HG03039 (cell line): ENCODE results near the gene ZDHHC12.

Experiments
- ATAC-seq: cut with Tn5 transposase; IDR thresholded peaks from one replicate; pipeline ENCODE4 v1.9.1; 2021; ENCODE audit warnings: mild to moderate bottlenecking, moderate library complexity; ENCODE audit not compliant: unreplicated experiment

ZDHHC12 gene

DNA sequence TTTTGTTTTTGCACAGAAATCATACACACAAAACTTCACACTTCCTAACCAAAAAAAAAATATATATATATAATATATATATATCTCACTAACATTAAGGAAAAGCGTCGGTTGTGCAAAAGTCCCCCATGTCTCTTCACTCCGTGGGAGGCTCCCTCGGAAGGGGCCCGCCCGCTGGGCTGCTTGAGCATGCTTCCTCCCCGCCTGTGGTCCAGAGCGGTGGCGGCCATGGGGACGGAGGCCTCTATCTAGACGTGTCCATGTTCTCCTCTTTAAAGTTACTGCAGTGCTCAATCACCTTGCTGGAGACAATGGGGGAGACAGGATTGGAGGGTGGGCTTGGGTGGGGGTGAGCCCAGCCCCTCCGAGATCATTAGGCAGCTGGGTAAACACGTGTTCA, 7.2 kb upstream of the ZDHHC12 start:
- ATAC-seq: no peak

DNA sequence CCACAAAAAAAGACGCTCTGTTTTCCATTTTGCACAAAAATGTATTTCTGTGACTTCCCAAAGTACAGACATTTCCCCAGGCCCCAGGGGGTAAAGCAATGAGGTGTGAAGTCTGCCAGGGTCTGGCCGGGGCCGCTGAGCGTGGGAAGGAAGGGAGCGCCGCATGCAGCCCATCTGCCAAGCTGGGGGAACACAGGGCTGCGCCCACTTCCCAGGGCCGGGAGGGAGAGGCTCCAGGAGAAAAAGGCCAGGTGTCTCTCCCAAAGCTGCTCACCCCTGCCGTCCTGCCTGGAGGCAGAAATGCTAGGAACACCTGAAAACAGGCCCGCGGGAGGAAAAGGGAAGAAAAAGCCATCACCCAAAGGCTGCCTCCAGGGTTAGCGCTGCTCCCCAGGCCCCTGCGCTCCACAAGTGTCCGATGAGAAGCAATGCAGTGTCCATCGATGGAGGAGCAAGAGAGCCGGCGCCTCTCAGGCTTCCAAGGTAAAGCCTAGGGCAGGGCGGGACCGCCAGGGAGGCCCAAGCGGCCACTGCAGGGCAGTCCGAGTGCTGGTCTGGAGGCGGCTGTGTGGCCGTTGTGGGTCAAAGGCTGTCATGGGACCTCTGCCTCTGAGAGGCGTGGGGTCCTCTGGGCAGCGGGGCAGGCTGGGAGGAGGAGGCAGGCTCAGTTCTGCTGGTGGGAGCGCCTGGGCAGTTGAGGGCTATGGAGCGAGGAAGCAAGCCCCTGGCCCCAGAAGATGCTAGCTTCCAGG, 6.0 kb upstream of the ZDHHC12 start:
- ATAC-seq: no peak

DNA sequence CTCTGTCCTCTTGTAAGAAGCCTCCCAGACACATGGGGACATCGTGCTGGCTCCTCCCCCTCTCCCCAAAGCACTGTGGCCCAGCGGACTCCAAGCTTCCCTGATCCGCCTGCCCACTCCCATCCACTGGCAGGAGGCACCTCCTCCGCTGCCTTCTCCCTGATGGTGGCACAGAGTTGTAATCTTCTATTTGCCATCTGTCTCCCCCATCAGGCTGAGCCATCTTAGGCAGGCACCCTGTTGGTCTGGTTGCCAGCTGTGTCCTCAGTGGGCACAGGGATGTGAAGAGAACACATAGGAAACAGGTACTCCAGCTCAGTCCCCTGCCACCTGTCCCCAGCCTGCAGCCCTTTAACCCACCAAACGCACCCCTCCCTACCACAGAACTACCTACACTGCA, 5.4 kb upstream of the ZDHHC12 start:
- ATAC-seq: no peak

DNA sequence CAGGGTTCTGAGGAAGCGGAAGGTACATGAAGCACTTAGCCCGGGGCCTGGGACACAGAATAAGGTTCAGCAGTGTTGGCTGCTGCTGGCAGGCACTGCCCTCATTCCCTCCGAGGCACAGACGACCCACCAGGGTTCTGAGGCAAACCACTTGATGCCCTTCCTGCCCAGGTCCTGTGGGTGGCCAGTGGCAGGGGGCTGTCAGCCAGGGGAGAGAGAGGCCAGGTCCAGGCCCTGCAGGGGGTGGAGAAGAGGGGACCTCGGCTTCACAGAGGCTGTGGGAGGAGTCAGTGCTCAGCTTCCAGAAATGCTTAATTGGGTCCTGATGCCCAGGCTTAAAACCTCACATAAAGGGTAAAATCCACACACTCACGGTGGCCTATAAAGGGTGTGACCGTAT, 4.4 kb upstream of the ZDHHC12 start:
- ATAC-seq: no peak

DNA sequence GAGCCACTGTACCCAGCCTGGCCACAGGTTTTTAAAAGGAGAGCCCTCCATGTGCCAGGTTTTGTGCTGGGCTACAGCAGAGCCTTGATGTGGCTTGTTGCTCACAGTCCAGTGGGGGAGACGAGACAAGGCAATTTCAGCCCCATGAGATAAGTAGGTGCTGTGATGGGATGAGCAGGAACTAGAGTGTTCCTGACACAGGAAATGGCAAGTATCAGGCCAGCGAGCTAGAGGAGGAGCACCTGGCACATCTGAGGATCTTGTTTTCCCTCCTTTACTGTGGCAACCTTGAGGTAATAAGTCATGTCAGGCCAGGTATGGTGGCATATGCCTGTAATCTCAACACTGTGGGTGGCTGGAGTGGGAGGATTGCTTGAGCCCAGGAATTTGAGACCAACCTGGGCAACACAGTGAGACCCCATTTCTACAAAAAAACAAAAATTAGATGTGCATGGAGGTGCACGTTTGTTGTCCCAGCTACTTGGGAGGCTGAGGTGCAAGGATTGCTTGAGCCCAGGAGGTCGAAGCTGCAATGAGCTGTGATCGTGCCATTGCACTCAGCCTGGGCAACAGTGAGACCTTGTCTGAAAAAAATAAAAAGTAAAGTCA, 3.8 kb upstream of the ZDHHC12 start:
- no peak for ATAC-seq

DNA sequence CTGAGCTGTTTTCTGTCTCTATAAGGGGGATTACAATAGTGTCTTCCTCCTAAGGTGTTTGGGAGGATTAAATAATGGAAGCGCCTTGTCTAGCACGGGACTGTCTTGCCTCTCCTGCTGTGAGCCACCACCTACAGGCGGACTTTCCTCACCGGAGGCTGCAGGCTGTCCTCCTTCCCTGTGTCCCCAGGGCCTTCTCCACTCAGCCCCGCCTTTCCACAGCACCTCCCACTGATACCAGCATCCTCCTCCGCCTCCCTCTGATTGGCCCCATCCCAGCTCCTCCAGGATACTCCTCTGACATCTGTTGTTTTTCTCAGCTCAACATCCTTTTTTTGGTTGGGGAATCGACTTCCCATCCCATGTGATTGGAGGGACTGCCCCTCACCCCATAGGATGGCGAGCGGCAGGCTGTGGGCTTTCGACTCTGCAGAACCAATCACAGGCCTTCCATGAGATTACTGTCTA, 851 bp upstream of the ZDHHC12 start:
- ATAC-seq: no peak

DNA sequence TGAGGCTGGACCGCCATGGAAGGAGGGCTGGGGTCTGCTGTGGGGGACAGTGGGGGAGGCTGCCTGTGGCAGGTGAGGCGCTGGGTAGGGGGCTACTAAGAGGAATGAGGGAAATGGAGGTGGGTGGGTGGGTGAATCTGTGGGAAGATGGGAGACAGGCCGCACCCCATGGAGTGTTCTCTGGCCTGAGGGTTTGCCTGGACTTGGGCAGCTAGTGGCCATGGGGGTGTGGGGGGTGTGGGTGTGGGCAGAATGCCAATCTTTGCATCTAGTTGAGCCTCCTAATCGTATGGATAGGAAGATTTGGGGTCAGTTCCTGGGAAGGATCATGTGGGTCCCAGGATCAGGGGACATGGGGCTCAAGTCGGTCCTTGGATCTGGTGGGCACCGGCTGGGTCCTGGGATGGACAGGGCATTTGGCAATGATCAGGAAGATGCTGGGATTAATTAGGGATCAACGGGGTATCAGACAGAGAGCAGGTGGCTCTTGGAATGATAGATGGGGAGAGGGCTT, 518 bp downstream of the ZDHHC12 start:
- no peak for ATAC-seq

DNA sequence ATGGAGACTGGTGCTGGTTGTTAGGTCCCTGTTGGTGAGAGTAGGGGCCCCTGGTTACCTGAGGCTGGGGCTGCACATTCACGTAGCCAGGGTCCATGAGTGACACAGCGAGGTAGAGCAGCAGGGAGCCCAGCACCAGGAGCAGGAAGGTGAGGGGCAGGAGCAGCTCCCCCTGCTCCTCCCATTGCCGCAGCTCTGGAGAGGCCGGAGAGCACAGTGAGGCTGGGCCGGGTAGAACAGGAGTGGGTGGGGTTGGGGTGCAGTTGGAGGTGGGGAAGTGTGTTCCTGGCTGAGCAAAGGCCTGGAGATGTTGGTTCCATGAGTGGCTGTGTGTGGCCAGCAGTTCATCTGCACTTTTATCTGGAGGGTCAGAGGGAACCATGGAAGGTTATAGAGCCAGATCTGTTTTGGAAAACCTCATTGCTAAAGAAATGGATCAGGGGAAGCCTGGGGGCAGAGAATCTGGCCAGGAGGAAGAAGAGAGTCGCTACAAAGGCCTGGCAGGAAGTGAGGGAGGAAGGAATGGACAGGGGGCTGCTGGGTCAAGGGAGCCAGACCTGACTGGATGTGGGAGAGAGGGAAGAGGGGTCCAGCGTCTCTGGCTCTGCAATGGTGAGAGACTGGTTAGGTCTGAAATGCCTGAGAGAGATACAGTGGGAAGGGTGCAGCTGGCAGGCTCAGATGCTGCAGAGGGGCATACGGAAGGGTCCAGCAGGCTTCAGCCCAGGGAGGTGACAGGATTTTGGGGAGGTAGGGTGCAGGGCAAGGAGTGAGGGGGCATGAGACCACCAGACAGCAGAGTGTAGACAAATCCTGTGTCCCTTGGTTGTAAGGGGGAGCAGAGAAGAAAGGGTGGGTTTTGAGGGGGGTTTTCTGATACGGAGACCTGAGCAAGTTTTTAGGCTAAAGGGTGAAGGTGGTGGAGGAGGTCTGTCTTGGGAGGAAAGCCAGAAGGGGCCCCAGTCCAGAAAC, 1.3 kb downstream of the ZDHHC12 start:
- ATAC-seq: no peak

DNA sequence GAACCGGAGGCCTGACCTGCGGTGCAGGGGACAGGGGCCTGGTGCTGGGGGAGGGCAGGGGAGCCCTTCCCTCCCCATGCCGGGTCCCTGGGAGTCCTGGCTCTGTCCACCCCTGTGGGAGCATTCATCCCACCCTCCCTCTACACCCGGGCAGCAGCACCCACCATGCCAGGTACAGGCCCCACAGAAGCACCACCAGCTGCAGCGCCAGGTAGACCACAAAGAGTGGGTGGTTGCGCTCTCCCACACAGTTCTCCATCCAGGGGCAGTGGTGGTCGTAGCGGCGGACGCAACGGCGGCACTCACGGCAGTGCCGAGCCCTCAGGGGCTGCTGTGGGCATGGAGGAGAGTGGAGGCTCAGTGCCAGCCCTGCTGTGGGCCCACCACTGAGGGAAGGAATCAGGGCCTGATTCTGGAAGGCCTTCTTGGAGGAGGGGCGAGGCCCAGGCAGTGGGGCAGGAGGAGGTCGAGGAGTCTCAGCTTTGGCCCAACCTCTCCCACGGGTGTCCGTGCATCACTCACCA, 2.4 kb downstream of the ZDHHC12 start:
- ATAC-seq: no peak

DNA sequence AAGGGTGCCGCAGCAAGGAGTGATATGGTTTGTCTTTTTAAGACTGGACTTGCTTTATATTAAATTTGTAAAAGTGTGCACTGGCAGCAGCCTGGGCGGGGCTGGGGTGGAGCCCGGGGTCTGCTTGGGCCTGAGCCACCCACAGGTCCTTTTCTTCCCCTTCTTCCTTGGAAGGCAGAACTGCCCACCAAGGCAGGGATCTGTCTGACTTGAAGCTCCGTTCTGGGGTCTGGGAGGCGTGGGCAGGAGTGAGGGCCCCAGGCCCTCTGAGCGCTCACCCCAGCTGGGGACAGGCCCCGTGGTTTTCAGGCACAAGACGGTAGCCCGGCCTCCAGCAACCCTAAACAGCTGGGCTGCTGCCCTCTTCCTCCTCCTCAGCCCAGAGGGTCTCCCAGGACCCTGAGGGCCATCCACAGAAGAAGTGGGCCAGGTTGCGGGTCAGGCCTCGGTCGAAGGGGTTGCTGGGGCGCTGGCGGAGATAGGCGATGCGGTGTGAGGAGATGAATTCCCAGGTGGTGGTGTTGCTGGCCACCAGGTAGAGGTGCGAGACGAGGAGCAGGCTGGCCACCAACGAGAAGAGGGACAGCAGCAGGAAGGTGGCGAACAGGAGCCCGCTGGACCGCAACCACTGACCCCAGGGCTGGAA, 3.0 kb downstream of the ZDHHC12 start:
- no peak for ATAC-seq

DNA sequence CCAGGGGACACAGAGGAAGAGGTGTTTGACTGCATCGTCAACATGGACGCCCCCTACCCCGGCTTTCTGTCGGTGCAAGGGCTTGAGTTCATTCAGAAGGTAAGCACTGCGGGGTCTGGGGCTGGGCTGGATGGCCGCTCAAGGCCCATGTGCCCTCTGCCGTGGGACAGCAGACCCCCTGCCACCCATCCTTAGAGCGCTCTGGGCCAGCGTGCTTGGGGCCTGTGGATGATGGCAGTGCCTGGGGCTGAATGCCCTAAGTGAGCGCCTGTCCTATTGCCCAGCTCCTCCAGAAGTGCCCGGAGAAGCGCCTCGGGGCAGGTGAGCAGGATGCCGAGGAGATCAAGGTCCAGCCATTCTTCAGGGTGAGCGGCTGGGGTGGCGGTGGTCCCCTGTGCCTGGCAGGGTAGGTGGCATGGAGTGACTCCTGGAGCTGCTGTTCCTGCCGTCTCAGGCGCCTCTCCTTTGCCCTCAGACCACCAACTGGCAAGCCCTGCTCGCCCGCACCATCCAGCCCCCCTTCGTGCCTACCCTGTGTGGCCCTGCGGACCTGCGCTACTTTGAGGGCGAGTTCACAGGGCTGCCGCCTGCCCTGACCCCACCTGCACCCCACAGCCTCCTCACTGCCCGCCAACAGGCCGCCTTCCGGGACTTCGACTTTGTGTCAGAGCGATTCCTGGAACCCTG, 3.9 kb downstream of the ZDHHC12 start:
- ATAC-seq: no peak

DNA sequence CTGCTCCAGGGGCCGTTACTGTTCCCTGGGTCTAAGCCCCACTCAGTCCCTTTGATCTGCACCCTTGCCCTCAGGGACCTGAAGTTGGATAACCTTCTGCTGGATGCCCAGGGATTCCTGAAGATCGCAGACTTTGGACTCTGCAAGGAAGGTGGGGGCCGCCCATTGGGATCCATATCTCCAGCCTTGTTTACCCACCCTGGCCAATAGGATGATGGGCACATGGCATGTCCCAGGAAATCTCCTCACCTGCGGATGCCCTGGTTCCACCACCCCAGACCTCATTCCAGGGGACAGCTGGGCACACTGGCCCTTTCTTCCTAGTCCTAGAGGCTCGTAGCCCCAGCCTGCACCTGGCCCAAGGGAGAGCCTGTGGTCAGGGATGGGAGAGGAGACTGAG, 5.5 kb downstream of the ZDHHC12 start:
- ATAC-seq: no peak

DNA sequence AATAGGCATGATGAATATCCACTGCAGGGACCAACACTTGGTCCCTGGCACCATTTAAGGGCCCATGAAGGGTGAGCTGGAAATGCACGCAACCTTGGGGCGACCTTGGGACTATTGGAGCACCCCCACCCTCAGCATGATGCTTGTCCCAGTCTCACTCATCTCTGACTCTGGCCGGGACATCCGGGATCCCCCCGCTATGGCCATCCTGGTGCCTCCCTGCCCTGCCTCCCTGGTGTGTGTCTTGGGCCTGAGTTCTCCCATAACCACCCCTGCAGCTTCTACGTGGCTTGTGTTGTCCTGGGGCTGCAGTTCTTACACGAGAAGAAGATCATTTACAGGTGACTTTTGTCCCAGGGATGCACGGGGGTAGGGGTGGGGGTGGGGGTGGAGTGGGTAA, 5.9 kb downstream of the ZDHHC12 start:
- ATAC-seq: no peak

DNA sequence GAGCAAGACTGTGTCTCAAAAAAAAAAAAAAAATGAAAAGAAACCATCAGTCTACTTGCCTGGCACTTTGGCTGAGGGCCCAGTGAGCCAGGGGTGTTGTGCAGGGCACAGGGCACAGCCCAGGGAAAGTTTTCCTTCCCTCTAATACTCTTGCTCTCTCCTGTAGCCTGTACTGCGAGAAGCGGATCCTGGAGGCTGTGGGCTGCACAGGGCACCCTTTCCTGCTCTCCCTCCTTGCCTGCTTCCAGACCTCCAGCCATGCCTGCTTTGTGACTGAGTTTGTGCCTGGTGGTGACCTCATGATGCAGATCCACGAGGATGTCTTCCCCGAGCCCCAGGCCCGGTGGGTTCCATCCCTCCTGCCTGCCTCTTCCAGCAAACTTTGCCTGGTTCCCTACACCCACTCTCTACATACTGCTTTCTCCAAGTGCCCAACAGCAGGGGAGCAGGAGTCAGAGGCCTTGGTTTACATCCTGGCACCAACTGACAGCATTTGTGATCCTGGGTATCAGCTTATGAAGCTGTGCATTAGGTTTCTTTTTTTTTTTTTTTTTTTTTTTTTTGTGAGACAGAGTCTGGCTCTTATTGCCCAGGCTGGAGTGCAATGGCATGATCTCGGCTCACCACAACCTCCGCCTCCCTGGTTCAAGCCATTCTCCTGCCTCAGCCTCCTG, 7.2 kb downstream of the ZDHHC12 start:
- ATAC-seq: no peak

DNA sequence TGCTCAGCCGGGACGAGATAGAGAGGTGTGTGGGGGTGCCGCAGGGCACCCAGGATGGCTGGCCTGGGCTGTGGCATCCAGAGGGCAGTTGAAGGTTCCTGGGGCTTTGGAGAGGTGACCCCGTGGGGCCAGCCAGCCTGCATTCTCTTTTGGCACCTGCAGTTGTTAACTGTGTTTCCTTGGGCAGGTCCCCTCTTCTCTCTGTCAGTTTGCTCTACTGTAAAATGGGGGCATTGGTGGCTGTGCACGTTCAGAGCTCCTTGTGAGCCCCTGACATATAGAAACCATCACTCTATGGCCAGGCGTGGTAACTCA, 8.5 kb downstream of the ZDHHC12 start:
- no peak for ATAC-seq

DNA sequence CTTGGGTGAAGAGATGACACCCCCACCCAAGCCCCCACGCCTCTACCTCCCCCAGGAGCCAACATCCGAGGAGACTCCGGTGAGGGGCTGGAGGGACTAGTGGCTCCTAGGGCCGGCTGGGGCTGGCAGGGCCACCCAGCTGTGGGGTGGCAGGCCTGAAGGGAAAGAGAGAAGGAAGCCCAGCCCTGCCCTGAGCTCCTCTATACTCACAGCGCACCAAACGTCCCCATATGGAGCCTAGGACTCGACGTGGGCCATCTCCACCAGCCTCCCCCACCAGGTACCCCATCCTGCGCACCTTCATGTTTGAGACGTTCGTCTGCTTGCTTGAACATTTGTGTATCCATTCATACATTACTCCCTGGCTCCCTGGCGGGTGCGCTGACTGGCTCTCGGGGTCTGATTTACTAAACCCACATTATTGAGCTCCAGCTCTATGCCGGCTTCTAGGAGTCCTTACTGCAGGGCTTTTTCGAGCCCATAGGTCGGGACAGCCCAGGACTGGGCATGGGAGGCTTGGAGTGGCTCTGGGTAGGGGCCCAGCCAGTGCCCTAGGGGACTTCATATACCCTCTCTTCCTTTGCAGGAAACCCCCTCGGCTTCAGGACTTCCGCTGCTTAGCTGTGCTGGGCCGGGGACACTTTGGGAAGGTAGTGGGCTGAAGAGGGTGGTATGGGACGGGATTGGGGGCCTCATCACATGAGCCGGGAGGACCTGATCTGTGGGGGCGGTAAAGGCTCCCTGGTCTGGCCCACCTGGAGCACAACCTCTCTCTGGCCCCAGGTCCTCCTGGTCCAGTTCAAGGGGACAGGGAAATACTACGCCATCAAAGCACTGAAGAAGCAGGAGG, 9.1 kb downstream of the ZDHHC12 start:
- no peak for ATAC-seq

DNA sequence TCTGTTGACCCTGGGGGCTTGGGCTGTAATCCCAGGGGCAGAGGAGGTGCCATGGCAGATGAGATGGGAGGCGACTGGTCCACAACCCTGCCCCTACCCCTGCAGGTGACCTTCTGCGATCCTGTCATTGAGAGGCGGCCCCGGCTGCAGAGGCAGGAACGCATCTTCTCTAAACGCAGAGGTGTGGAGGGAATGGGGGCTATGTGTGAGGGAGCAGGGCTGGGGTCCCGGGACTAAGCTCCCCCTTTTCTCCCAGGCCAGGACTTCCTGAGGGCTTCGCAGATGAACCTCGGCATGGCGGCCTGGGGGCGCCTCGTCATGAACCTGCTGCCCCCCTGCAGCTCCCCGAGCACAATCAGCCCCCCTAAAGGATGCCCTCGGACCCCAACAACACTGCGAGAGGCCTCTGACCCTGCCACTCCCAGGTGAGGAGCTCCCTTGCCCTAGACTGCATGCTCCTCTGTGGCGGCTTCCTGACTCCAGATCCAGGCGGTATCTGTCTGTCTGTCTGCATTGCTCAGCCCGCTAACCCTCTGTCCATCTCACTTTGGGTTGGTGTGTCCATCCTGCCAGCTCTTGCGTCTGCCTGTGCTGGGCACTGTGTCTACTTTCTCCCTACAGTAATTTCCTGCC, 9.9 kb downstream of the ZDHHC12 start:
- no peak for ATAC-seq

DNA sequence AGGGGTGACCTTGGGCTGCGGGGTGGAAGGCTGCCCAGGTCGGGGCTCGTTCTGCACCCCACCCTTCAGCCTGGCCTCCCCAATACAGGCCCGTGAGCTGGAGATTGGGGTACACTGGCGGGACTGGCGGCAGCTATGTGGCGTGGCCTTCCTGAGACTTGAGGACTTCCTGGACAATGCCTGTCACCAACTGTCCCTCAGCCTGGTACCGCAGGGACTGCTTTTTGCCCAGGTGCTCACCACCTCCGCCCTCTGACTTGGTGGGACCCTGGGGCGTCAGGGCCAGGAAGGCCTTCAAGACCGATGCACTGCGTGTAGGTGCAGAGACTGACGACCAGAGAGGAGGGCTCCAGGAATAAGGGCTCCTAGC, 10.5 kb downstream of the ZDHHC12 start:
- no peak for ATAC-seq
